Measurements from ENCODE around the gene PPCDC.

DNA sequence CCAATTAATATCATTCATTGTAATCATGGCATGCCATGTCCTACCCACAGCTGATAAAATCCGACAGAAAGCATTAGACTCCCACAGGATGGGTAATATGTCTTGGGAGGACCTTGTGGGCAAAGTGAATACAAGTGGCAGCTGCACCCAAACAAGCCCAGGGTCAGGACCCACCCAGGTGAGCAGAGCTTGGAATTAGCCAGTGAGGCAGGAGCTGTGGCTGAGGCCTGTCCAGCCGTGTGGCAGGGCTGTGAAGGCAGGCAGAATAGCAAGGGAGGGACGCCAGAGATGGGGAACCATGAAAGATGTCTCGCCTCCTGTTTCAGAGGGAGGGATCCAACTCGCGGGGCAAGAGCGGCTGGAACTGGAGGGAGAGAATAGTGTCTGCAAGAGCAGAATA, 74.5 kb downstream of the PPCDC start:
- TF ChIP-seq CTCF (IDR thresholded peaks at IDR 0.05; ENCODE audit: low read depth, low read length, missing input control): no peak
- TF ChIP-seq REST (IDR thresholded peaks at IDR 0.05): no peak
- TF ChIP-seq SP1 (IDR thresholded peaks at IDR 0.05): no peak
- no peak for TF ChIP-seq FOXA1 (IDR thresholded peaks at IDR 0.05)
- TF ChIP-seq TAF1 (conservative IDR thresholded peaks at IDR 0.05): no peak
- TF ChIP-seq GABPA (IDR thresholded peaks at IDR 0.05 in 1 of 2, conservative IDR thresholded peaks at IDR 0.05 in 1 of 2): no peak
- no peak for TF ChIP-seq EGR1 (IDR thresholded peaks at IDR 0.05; ENCODE audit: low read depth in 2 of 2)
- no peak for TF ChIP-seq RAD21 (IDR thresholded peaks at IDR 0.05)
- TF ChIP-seq, protein P1, sequence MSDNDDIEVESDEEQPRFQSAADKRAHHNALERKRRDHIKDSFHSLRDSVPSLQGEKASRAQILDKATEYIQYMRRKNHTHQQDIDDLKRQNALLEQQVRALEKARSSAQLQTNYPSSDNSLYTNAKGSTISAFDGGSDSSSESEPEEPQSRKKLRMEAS (IDR thresholded peaks at IDR 0.05): no peak
